ENCODE data around the gene CISD2. TPM values are rescaled to one million over a fixed set of nuclear protein-coding genes. Genes with fewer than 3 reads are reported as not detected.
"Not testable (repeated sequence)": the region's sequence is repeated elsewhere in the genome, so short reads cannot be mapped to it uniquely, and the experiment has no call there.

CISD2 gene
- total RNA-seq: 43.9 and 48.5 TPM in 2 replicates

- no peaks in the 10 kb centered on the region for H3K27me3 Mint-ChIP-seq
- intact Hi-C loops (cut with micrococcal nuclease): loop anchor here (1.0 to 5.0 kb wide), 6 partner anchors 42 to 524 kb away; partner anchors contain the start of genes BDH2, MANBA, SLC39A8 and SLC9B1
- peak within 1 kb of the TSS; percentile 99 for H3K27ac Mint-ChIP-seq
- H3K9me3 Mint-ChIP-seq: peaks cover 7% of the 10 kb centered on the region
- peaks cover 56% of the 10 kb centered on the region for H3K4me1 Mint-ChIP-seq
- peak; percentile 98 for DNase-seq
- peak within 1 kb of the TSS; percentile 93 for H3K4me3 Mint-ChIP-seq
- peaks cover 37% of the 10 kb centered on the region for H3K36me3 Mint-ChIP-seq (ENCODE audit: low read depth)
These were observed at the start of gene CISD2 for GRCh38 chr4:102868781-102869568. Gene CISD2 (plus strand): TSS chr4:102868992. CDS start chr4:102869085, 93 bp downstream.

GRCh38 chr4:102819100-102819499 lies 49.7 kb upstream of the CISD2 start:
- intact Hi-C loops (cut with micrococcal nuclease): loop anchor here (1.0 to 2.0 kb wide), 2 partner anchors 8 to 58 kb away; partner anchors contain the start of genes MANBA and UBE2D3
- DNase-seq, H3K9me3 Mint-ChIP-seq, H3K27me3 Mint-ChIP-seq: not testable (repeated sequence)
- peak overlapping the region; percentile 70 for H3K4me3 Mint-ChIP-seq
- H3K36me3 Mint-ChIP-seq (ENCODE audit: low read depth): peaks cover 63% of the 10 kb centered on the region
- H3K4me1 Mint-ChIP-seq: peaks cover 62% of the 10 kb centered on the region
- H3K27ac Mint-ChIP-seq: peak overlapping the region; percentile 86

- intact Hi-C loops (cut with micrococcal nuclease): loop anchor here (1.0 to 2.0 kb wide), 2 partner anchors 8 to 59 kb away; partner anchors contain the start of genes MANBA and UBE2D3
- H3K27ac Mint-ChIP-seq: peak overlapping the region; percentile 86
- peaks cover 64% of the 10 kb centered on the region for H3K36me3 Mint-ChIP-seq (ENCODE audit: low read depth)
- no peaks in the 10 kb centered on the region for H3K9me3 Mint-ChIP-seq
- H3K27me3 Mint-ChIP-seq: no peaks in the 10 kb centered on the region
- peaks cover 63% of the 10 kb centered on the region for H3K4me1 Mint-ChIP-seq
- peak overlapping the region; percentile 81 for H3K4me3 Mint-ChIP-seq
- DNase-seq: peak; percentile 78
These were observed 49.0 kb upstream of the CISD2 start for GRCh38 chr4:102819588-102820365.

- Mint-ChIP-seq H3K36me3 (ENCODE audit: low read depth) (peaks cover 42% of the 10 kb centered on the region), H3K9me3 (no peaks in the 10 kb centered on the region), H3K4me3 (peak overlapping the region; percentile 86), H3K4me1 (peaks cover 41% of the 10 kb centered on the region), H3K27me3 (no peaks in the 10 kb centered on the region), H3K27ac (peak overlapping the region; percentile 26)
- intact Hi-C loops (cut with micrococcal nuclease): no loop called here
- DNase-seq: no peak
These were observed 45.3 kb upstream of the CISD2 start for GRCh38 chr4:102823464-102823863.

- Mint-ChIP-seq H3K36me3 (ENCODE audit: low read depth) (peaks cover 38% of the 10 kb centered on the region), H3K4me3 (peak overlapping the region; percentile 86), H3K9me3 (no peaks in the 10 kb centered on the region), H3K27me3 (no peaks in the 10 kb centered on the region), H3K4me1 (peaks cover 40% of the 10 kb centered on the region), H3K27ac (no peak overlapping the region)
- intact Hi-C loops (cut with micrococcal nuclease): loop anchor here (2.0 kb wide), 1 partner anchor 15 kb away; no protein-coding TSS in a partner anchor
- DNase-seq: no peak
These were observed 44.9 kb upstream of the CISD2 start for GRCh38 chr4:102823897-102824296.

- peaks cover 43% of the 10 kb centered on the region for H3K4me1 Mint-ChIP-seq
- no peak for DNase-seq
- no peak overlapping the region for H3K4me3 Mint-ChIP-seq
- intact Hi-C loops (cut with micrococcal nuclease): loop anchor here (2.0 kb wide), 1 partner anchor 16 kb away; no protein-coding TSS in a partner anchor
- H3K27me3 Mint-ChIP-seq: no peaks in the 10 kb centered on the region
- H3K27ac Mint-ChIP-seq: peak overlapping the region; percentile 61
- no peaks in the 10 kb centered on the region for H3K9me3 Mint-ChIP-seq
- H3K36me3 Mint-ChIP-seq (ENCODE audit: low read depth): peaks cover 38% of the 10 kb centered on the region
These were observed 44.4 kb upstream of the CISD2 start for GRCh38 chr4:102824398-102824797.

GRCh38 chr4:102825261-102826091 lies 43.3 kb upstream of the CISD2 start:
- DNase-seq: peak; percentile 81
- Mint-ChIP-seq H3K36me3 (ENCODE audit: low read depth) (peaks cover 30% of the 10 kb centered on the region), H3K4me3 (no peak overlapping the region), H3K27ac (no peak overlapping the region), H3K4me1 (peaks cover 36% of the 10 kb centered on the region), H3K9me3 (no peaks in the 10 kb centered on the region), H3K27me3 (no peaks in the 10 kb centered on the region)
- intact Hi-C loops (cut with micrococcal nuclease): loop anchor here (2.0 to 5.0 kb wide), 4 partner anchors 17 to 393 kb away; no protein-coding TSS in a partner anchor

GRCh38 chr4:102826105-102826889 lies 42.5 kb upstream of the CISD2 start:
- peaks cover 23% of the 10 kb centered on the region for H3K36me3 Mint-ChIP-seq (ENCODE audit: low read depth)
- DNase-seq: no peak
- H3K27ac Mint-ChIP-seq: no peak overlapping the region
- H3K27me3 Mint-ChIP-seq: no peaks in the 10 kb centered on the region
- intact Hi-C loops (cut with micrococcal nuclease): loop anchor here (5.0 kb wide), 3 partner anchors 199 to 394 kb away; no protein-coding TSS in a partner anchor
- H3K9me3 Mint-ChIP-seq: no peaks in the 10 kb centered on the region
- no peak overlapping the region for H3K4me3 Mint-ChIP-seq
- H3K4me1 Mint-ChIP-seq: peaks cover 28% of the 10 kb centered on the region

GRCh38 chr4:102826890-102827673 lies 41.7 kb upstream of the CISD2 start, which contains the start of gene UBE2D3:
Gene UBE2D3 (minus strand): TSS chr4:102827551. CDS start chr4:102826508, 1,043 bp downstream.
- Mint-ChIP-seq H3K27me3 (no peaks in the 10 kb centered on the region), H3K4me3 (no peak within 1 kb of the TSS), H3K4me1 (peaks cover 31% of the 10 kb centered on the region), H3K9me3 (no peaks in the 10 kb centered on the region), H3K36me3 (ENCODE audit: low read depth) (peaks cover 21% of the 10 kb centered on the region), H3K27ac (no peak within 1 kb of the TSS)
- intact Hi-C loops (cut with micrococcal nuclease): loop anchor here (1.0 to 5.0 kb wide), 11 partner anchors 8 to 482 kb away; partner anchors contain the start of genes BDH2, CENPE, CISD2 and MANBA
- peak; percentile 98 for DNase-seq

- Mint-ChIP-seq H3K4me1 (peaks cover 28% of the 10 kb centered on the region), H3K4me3 (no peak overlapping the region), H3K36me3 (ENCODE audit: low read depth) (peaks cover 13% of the 10 kb centered on the region), H3K27me3 (no peaks in the 10 kb centered on the region), H3K9me3 (no peaks in the 10 kb centered on the region), H3K27ac (no peak overlapping the region)
- intact Hi-C loops (cut with micrococcal nuclease): loop anchor here (1.0 to 5.0 kb wide), 14 partner anchors 9 to 483 kb away; partner anchors contain the start of genes BDH2, CENPE, CISD2 and MANBA
- DNase-seq: peak; percentile 99
These were observed 40.9 kb upstream of the CISD2 start for GRCh38 chr4:102827674-102828496.

- intact Hi-C loops (cut with micrococcal nuclease): loop anchor here (1.0 to 5.0 kb wide), 6 partner anchors 180 to 396 kb away; partner anchors contain the start of genes SLC9B1 and SLC9B2
- Mint-ChIP-seq H3K27ac (no peak overlapping the region), H3K27me3 (no peaks in the 10 kb centered on the region), H3K4me3 (no peak overlapping the region), H3K36me3 (ENCODE audit: low read depth) (peaks cover 9% of the 10 kb centered on the region), H3K9me3 (no peaks in the 10 kb centered on the region), H3K4me1 (peaks cover 27% of the 10 kb centered on the region)
- DNase-seq: no peak
These were observed 40.3 kb upstream of the CISD2 start for GRCh38 chr4:102828497-102828808.

Data from activated CD4-positive, alpha-beta T cell treated with anti-CD3 and anti-CD28 coated beads, Interleukin-2, amount 10 ng/mL, durations not matched to agents 24 days and 14 days (primary cell).